Stimulated activated CD4-positive, alpha-beta T cell treated with anti-CD3 and anti-CD28 coated beads, Interleukin-12 subunit alpha, Interleukin-12 subunit beta, amount 100 ng/mL, for 48 hours (primary cell): ENCODE results near the gene ZG16.

Experiments
- DNase-seq, 3 donors: peaks; one replicate each; pipeline ENCODE4 v3.0.0-alpha.2; 2020; ENCODE audit warnings: low read depth in 2 of 3, low spot score in 1 of 3

ZG16 gene

GRCh38 chr16:29820271-29820701 is 42.2 kb downstream of the ZG16 start, which contains the start of gene MVP:
TSS of gene MVP (plus strand) at chr16:29820462. CDS start at chr16:29830550, 10,088 bp downstream.
- DNase-seq = no peak

- no peak for DNase-seq
Observed at GRCh38 chr16:29820730-29821642, 42.9 kb downstream of the ZG16 start.

- no peak for DNase-seq
Observed at GRCh38 chr16:29821643-29822115, 43.6 kb downstream of the ZG16 start.

- no peak for DNase-seq
Observed at GRCh38 chr16:29824589-29825144, 46.6 kb downstream of the ZG16 start.

- no peak for DNase-seq
Observed at GRCh38 chr16:29825145-29826044, 47.3 kb downstream of the ZG16 start.

- DNase-seq = no peak
Observed at GRCh38 chr16:29826342-29826695, 48.3 kb downstream of the ZG16 start.

- DNase-seq = no peak
Observed at GRCh38 chr16:29830774-29831173, 52.7 kb downstream of the ZG16 start.

GRCh38 chr16:29831490-29831889 is 53.4 kb downstream of the ZG16 start:
- DNase-seq = no peak
